ENCODE results near the gene DHRS12.

DNA sequence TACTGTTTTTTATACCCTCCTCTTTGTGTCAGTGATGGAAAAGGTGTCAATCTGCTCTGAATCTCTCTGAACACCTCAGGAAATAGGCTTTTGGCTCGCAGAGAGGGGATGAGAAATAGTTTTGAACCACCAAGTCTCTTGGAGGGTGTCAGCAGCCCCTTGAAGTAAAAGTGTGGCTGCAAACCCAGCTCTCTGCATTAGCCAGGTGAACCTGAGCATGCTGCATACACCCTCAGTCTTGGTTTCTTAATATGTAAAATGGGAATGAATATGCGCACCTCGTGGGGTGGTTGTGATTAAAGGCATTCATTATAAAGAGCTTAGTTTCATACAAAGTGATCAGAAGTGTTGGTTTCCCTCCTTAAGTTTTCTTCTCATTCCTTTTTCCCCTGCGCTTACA lies 1.4 kb upstream of the DHRS12 start:
- TF ChIP-seq TAF1 (IDR thresholded peaks at IDR 0.05; ENCODE audit: borderline replicate concordance, low read depth, low read length) (no peak), POLR2A (IDR thresholded peaks at IDR 0.05; ENCODE audit: low read depth, low read length) (no peak)

Measured in GM12892 (cell line).